Mesothelial cell of epicardium (in vitro differentiated cells): ENCODE results near the gene RGS9. TPM values are rescaled to one million over a fixed set of nuclear protein-coding genes. Genes with fewer than 3 reads are reported as not detected.
"Not testable (repeated sequence)": the region's sequence is repeated elsewhere in the genome, so short reads cannot be mapped to it uniquely, and the experiment has no call there.

ENCODE experiments used
- DNase-seq, 2 experiments: peaks; one replicate each; pipeline ENCODE4 v3.0.0; 2021; ENCODE audit warnings: low spot score in 2 of 2; ENCODE audit not compliant: unreplicated experiment in 2 of 2
- H3K27ac Mint-ChIP-seq: 2 replicates; pipeline ENCODE4 v1.8.0; 2021; ENCODE audit warnings: mixed read lengths
- H3K27me3 Mint-ChIP-seq: 2 replicates; pipeline ENCODE4 v1.8.0; 2021; ENCODE audit warnings: low read depth, mixed read lengths
- H3K36me3 Mint-ChIP-seq: 2 replicates; pipeline ENCODE4 v1.8.0; 2021; ENCODE audit warnings: mixed read lengths
- H3K4me1 Mint-ChIP-seq: 2 replicates; pipeline ENCODE4 v1.8.0; 2021; ENCODE audit warnings: mixed read lengths
- H3K4me3 Mint-ChIP-seq: 2 replicates; pipeline ENCODE4 v1.8.0; 2021; ENCODE audit warnings: mild to moderate bottlenecking, moderate library complexity, mixed read lengths
- H3K9me3 Mint-ChIP-seq: 2 replicates; pipeline ENCODE4 v1.8.0; 2021; ENCODE audit warnings: mixed read lengths
- CTCF ChIP-seq: fragments of 200-600 bp; sonication (generic); IDR thresholded peaks from one replicate; pipeline ENCODE4 v1.5.0; 2021; ENCODE audit warnings: antibody characterized with exemption; ENCODE audit not compliant: unreplicated experiment
- total RNA-seq: library from RNA; stranded (reverse); gene quantifications from 3 replicates; pipeline ENCODE4 v1.2.1, GENCODE V29; 2021

Gene RGS9
- total RNA-seq, 1 donor from 2014 or later: 8.9 TPM

- Mint-ChIP-seq H3K4me3 (no peak overlapping the region), H3K27me3 (no peaks in the 10 kb centered on the region), H3K9me3 (peaks cover 7% of the 10 kb centered on the region), H3K36me3 (no peaks in the 10 kb centered on the region), H3K4me1 (peaks cover 3% of the 10 kb centered on the region), H3K27ac (no peak overlapping the region)
- DNase-seq: no peak
- TF ChIP-seq CTCF: no peak
Observed at GRCh38 chr17:65095465-65095864, 41.7 kb upstream of the RGS9 start.

GRCh38 chr17:65096382-65096781, 40.8 kb upstream of the RGS9 start:
- H3K9me3 Mint-ChIP-seq, H3K36me3 Mint-ChIP-seq, H3K27me3 Mint-ChIP-seq, H3K4me3 Mint-ChIP-seq, DNase-seq, H3K4me1 Mint-ChIP-seq, H3K27ac Mint-ChIP-seq: not testable (repeated sequence)

- Mint-ChIP-seq H3K27me3 (no peaks in the 10 kb centered on the region), H3K36me3 (no peaks in the 10 kb centered on the region), H3K4me1 (peaks cover 9% of the 10 kb centered on the region), H3K4me3 (no peak overlapping the region), H3K27ac (no peak overlapping the region), H3K9me3 (peaks cover 7% of the 10 kb centered on the region)
- no peak for DNase-seq
- no peak for TF ChIP-seq CTCF
Observed at GRCh38 chr17:65097110-65097509, 40.1 kb upstream of the RGS9 start.

DNA sequence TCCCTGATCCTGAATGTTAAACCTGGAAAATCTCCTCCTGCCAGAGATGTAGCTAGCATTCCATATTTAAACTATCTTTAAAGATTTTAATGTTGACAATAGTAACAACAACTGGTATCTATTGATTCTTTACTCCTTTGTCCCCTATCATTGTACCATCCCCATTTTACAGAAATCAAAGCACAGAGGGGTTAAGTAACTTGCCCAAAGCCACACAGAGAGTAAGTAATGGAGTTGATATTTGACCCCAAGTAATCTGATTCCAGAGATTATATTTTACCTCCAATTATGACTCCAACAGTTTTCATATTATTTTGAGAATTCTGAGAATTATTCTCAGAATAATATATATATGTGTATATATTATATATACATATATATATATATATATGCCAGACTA, 37.7 kb upstream of the RGS9 start:
- Mint-ChIP-seq H3K4me3 (no peak overlapping the region), H3K27me3 (no peaks in the 10 kb centered on the region), H3K4me1 (peaks cover 9% of the 10 kb centered on the region), H3K36me3 (no peaks in the 10 kb centered on the region), H3K27ac (no peak overlapping the region), H3K9me3 (peaks cover under 1% of the 10 kb centered on the region)
- DNase-seq: no peak
- no peak for TF ChIP-seq CTCF

- Mint-ChIP-seq H3K36me3 (no peaks in the 10 kb centered on the region), H3K4me1 (peaks cover 12% of the 10 kb centered on the region), H3K27ac (no peak overlapping the region), H3K4me3 (peak overlapping the region; percentile 58), H3K9me3 (no peaks in the 10 kb centered on the region), H3K27me3 (no peaks in the 10 kb centered on the region)
- no peak for DNase-seq
- TF ChIP-seq CTCF: no peak
Observed at GRCh38 chr17:65099941-65100315, 37.2 kb upstream of the RGS9 start.

- H3K4me3 Mint-ChIP-seq: peak overlapping the region; percentile 73
- H3K4me1 Mint-ChIP-seq: peaks cover 17% of the 10 kb centered on the region
- peak; percentile 82 to 93 for DNase-seq
- H3K9me3 Mint-ChIP-seq: no peaks in the 10 kb centered on the region
- H3K27me3 Mint-ChIP-seq: no peaks in the 10 kb centered on the region
- TF ChIP-seq CTCF: peak; percentile 95
- H3K36me3 Mint-ChIP-seq: no peaks in the 10 kb centered on the region
- H3K27ac Mint-ChIP-seq: no peak overlapping the region
Observed at GRCh38 chr17:65100316-65101140, 36.6 kb upstream of the RGS9 start.
